ENCODE measurements around the gene SENP8. TPM values are rescaled to one million over a fixed set of nuclear protein-coding genes. Genes with fewer than 3 reads are reported as not detected.

Gene SENP8
- total RNA-seq (2022; extraction: Qiagen RNA extraction): 2.1 to 2.5 TPM (median 2.3 TPM) in 5 replicates

GRCh38 chr15:72118017-72118978, at the start of gene SENP8, which contains the start of gene MYO9A:
TSS of gene SENP8 (plus strand) at chr15:72118403. CDS start at chr15:72139624, 21,221 bp downstream.
TSS of gene MYO9A (minus strand) at chr15:72118150. CDS start at chr15:72046563, 71,587 bp downstream.

Other genes with a start within 250 kb of the SENP8 start
- 7.8 to 15.6 TPM (median 12.3 TPM) in 5 replicates for gene MYO9A, start 253 bp upstream of the SENP8 start, total RNA-seq (2022; extraction: Qiagen RNA extraction)
- gene GRAMD2A, start 79.4 kb downstream of the SENP8 start, total RNA-seq (2022; extraction: Qiagen RNA extraction): 0.07 to 0.31 TPM (median 0.16 TPM) in 5 replicates
- gene PKM, start 112.8 kb downstream of the SENP8 start, total RNA-seq (2022; extraction: Qiagen RNA extraction): 3,058 to 3,449 TPM (median 3,170 TPM) in 5 replicates
- gene PARP6, start 154.2 kb downstream of the SENP8 start, total RNA-seq (2022; extraction: Qiagen RNA extraction): 49.4 to 64.1 TPM (median 61.7 TPM) in 5 replicates
- 0.10 to 0.20 TPM (median 0.13 TPM) in 5 replicates for gene CELF6, start 201.8 kb downstream of the SENP8 start, total RNA-seq (2022; extraction: Qiagen RNA extraction)

Measured in A549 treated with Hydrocortisone at 1 μM for 4 hours (cell line).